ENCODE results near the gene RYR2. TPM values are rescaled to one million over a fixed set of nuclear protein-coding genes. Genes with fewer than 3 reads are reported as not detected.

The RYR2 gene
- total and polyA plus RNA-seq, 2 of the 8 experiments (the other 6 are each of a cell fraction or from before 2014, with no cell fraction given): 1.3 to 4.4 TPM

GRCh38 chr1:237673631-237674030 is 631.6 kb downstream of the RYR2 start (continued):
- no peak for TF ChIP-seq CHD7 (IDR thresholded peaks at IDR 0.05; ENCODE audit: insufficient replicate concordance, low read length)
- TF ChIP-seq ZNF274 (IDR thresholded peaks at IDR 0.05; ENCODE audit: borderline replicate concordance, extremely low read depth, low read length): no peak
- TF ChIP-seq YY1 (IDR thresholded peaks at IDR 0.05; ENCODE audit: low read depth, low read length): no peak
- no peak for TF ChIP-seq EP300 (IDR thresholded peaks at IDR 0.05; ENCODE audit: borderline replicate concordance in 1 of 2, low read depth in 2 of 2, low read length in 2 of 2)
- TF ChIP-seq SIRT6 (IDR thresholded peaks at IDR 0.05; ENCODE audit: low read length): no peak
- TF ChIP-seq CHD1 (IDR thresholded peaks at IDR 0.05; ENCODE audit: low read depth, low read length): no peak
